HEK293 (cell line): ENCODE results near the gene RPL12.

Source experiments
- CTCF ChIP-seq: fragments of 450-650 bp; formaldehyde crosslinking; IDR thresholded peaks from 2 replicates; pipeline ENCODE4 v1.5.1; 2016; ENCODE audit warnings: missing biosample characterization, missing genetic modification characterization
- ZNF311 ChIP-seq: fragments of 450-650 bp; formaldehyde crosslinking; IDR thresholded peaks from 2 replicates; pipeline ENCODE4 v1.5.1; 2017; ENCODE audit warnings: missing biosample characterization, missing genetic modification characterization, borderline replicate concordance

GRCh38 chr9:127494304-127494702, 43.1 kb upstream of the RPL12 start:
- TF ChIP-seq CTCF (tag by site-specific recombination) (no peak), ZNF311 (tag by site-specific recombination) (no peak)
